H1 (cell line): Measurements from ENCODE around the gene CTNNA3. TPM values are rescaled to one million over a fixed set of nuclear protein-coding genes. Genes with fewer than 3 reads are reported as not detected.

Experiments
- CTCF ChIA-PET: fragments of 300-600 bp; sonication (Branson Sonifier 250); formaldehyde crosslinking; loops from one replicate; lab custom pipeline; 2021; ENCODE audit not compliant: partially characterized antibody; lab: Charles Lee
- POLR2A ChIA-PET: fragments of 300-600 bp; sonication (Branson Sonifier 250); formaldehyde crosslinking; loops from one replicate; lab custom pipeline; 2021; ENCODE audit warnings: inconsistent platforms; ENCODE audit not compliant: partially characterized antibody; lab: Charles Lee
- DNase-seq, 2 experiments: peaks; one replicate each; pipeline versions ENCODE4 v3.0.0 to v3.0.0-alpha.2; 2010 to 2022; ENCODE audit warnings: low spot score in 2 of 2, low read depth in 1 of 2, mixed read lengths in 1 of 2
- FAIRE-seq: peaks from 2 replicates; lab custom pipeline; 2011; peaks lifted over from hg19 to GRCh38; lab: Jason Lieb, UNC
- H2AFZ ChIP-seq: 2 replicates; pipeline ENCODE4 v1.8.1; 2012; ENCODE audit warnings: low read length, inconsistent platforms
- H2AK5ac ChIP-seq: 2 replicates; pipeline ENCODE4 v1.6.1; 2013; ENCODE audit warnings: low read depth, low read length
- H2BK120ac ChIP-seq: replicated peaks from 2 replicates; pipeline ENCODE3; 2013; ENCODE audit warnings: low read depth, low read length, inconsistent platforms
- H2BK12ac ChIP-seq: 2 replicates; pipeline ENCODE4 v1.6.1; 2013; ENCODE audit warnings: low read depth, low read length
- H2BK15ac ChIP-seq: 2 replicates; pipeline ENCODE4 v1.6.1; 2013; ENCODE audit warnings: low read length
- H2BK20ac ChIP-seq: 2 replicates; pipeline ENCODE4 v1.6.1; 2013; ENCODE audit warnings: low read length
- H2BK5ac ChIP-seq: 2 replicates; pipeline ENCODE4 v1.6.1; 2013; ENCODE audit warnings: low read depth, low read length
- H3K14ac ChIP-seq: 2 replicates; pipeline ENCODE4 v1.6.1; 2013; ENCODE audit warnings: inconsistent platforms; ENCODE audit not compliant: insufficient read length
- H3K18ac ChIP-seq: 2 replicates; pipeline ENCODE4 v1.6.1; 2013; ENCODE audit warnings: low read length; ENCODE audit errors: extremely low read depth
- H3K23ac ChIP-seq: 2 replicates; pipeline ENCODE4 v1.6.1; 2013; ENCODE audit warnings: inconsistent platforms; ENCODE audit not compliant: insufficient read length
- H3K23me2 ChIP-seq: 2 replicates; pipeline ENCODE4 v1.6.1; 2013; ENCODE audit warnings: low read depth, low read length
- H3K27ac ChIP-seq: 2 replicates; pipeline ENCODE4 v1.6.1; 2011; ENCODE audit warnings: low read depth, low read length, inconsistent platforms
- H3K27me3 ChIP-seq, 4 experiments: replicated peaks in 1 of 4; 1 replicate in 1 of 4; 2 replicates in 3 of 4; pipeline versions ENCODE4 v1.6.1 to v1.8.1; 2011 to 2013; ENCODE audit warnings: low read length in 3 of 4, mild to moderate bottlenecking in 3 of 4, inconsistent platforms in 2 of 4, mixed read lengths in 2 of 4, moderate library complexity in 1 of 4; ENCODE audit not compliant: control insufficient read depth in 3 of 4, insufficient read depth in 3 of 4; ENCODE audit errors: extremely low read depth in 1 of 4
- H3K36me3 ChIP-seq, 4 experiments: 2 replicates each; pipeline versions ENCODE4 v1.6.1 to v1.8.1; 2011 to 2013; ENCODE audit warnings: mild to moderate bottlenecking in 4 of 4, low read length in 3 of 4, moderate library complexity in 2 of 4, control low read depth in 1 of 4, inconsistent platforms in 1 of 4; ENCODE audit not compliant: insufficient read depth in 4 of 4, control insufficient read depth in 2 of 4
- H3K4ac ChIP-seq: replicated peaks from 2 replicates; pipeline ENCODE3; 2013; ENCODE audit warnings: low read length, low read depth, mixed read lengths, inconsistent platforms; ENCODE audit not compliant: insufficient read length
- H3K4me1 ChIP-seq, 4 experiments: replicated peaks in 1 of 4; 1 replicate in 1 of 4; 2 replicates in 3 of 4; pipeline versions ENCODE4 v1.6.1 to v1.8.1; 2011 to 2013; ENCODE audit warnings: low read length in 3 of 4, inconsistent platforms in 2 of 4, mixed read lengths in 1 of 4; ENCODE audit not compliant: insufficient read depth in 4 of 4, control insufficient read depth in 3 of 4
- H3K4me2 ChIP-seq, 2 experiments: 2 replicates each; pipeline versions ENCODE4 v1.6.1 to v1.8.1; 2011 to 2013; ENCODE audit warnings: low read depth in 2 of 2, low read length in 2 of 2, control low read depth in 1 of 2, inconsistent platforms in 1 of 2, mild to moderate bottlenecking in 1 of 2; ENCODE audit not compliant: insufficient read depth in 1 of 2
- H3K4me3 ChIP-seq, 4 experiments: fragments of 200-600, 300-600 bp in 1 of 4; sonication (generic), shearing (Covaris generic), sonication (Bioruptor Twin) in 1 of 4; 2 replicates each; pipeline versions ENCODE4 v1.5.1 to v1.8.1; 2011 to 2016; ENCODE audit warnings: low read length in 4 of 4, low read depth in 3 of 4, control low read depth in 2 of 4, inconsistent platforms in 2 of 4, mild to moderate bottlenecking in 2 of 4, mixed read lengths in 1 of 4, moderate library complexity in 1 of 4; ENCODE audit not compliant: insufficient read depth in 2 of 4; ENCODE audit errors: extremely low read depth in 1 of 4
- H3K56ac ChIP-seq: replicated peaks from 2 replicates; pipeline ENCODE3; 2013; ENCODE audit warnings: low read depth, mild to moderate bottlenecking, mixed read lengths, low read length, inconsistent platforms; ENCODE audit not compliant: insufficient read length
- H3K79me1 ChIP-seq: 2 replicates; pipeline ENCODE4 v1.6.1; 2013; ENCODE audit warnings: low read depth, low read length, control low read depth
- H3K79me2 ChIP-seq, 2 experiments: 2 replicates each; pipeline versions ENCODE4 v1.6.1 to v1.8.1; 2012 to 2013; ENCODE audit warnings: low read length in 2 of 2, mild to moderate bottlenecking in 2 of 2, inconsistent platforms in 1 of 2; ENCODE audit not compliant: insufficient read depth in 2 of 2, control insufficient read depth in 1 of 2
- H3K9ac ChIP-seq, 4 experiments: replicated peaks in 1 of 4; 1 replicate in 1 of 4; 2 replicates in 3 of 4; pipeline versions ENCODE4 v1.6.1 to v1.8.1; 2011 to 2013; ENCODE audit warnings: low read depth in 3 of 4, low read length in 3 of 4, control low read depth in 2 of 4, mild to moderate bottlenecking in 2 of 4, moderate library complexity in 2 of 4, inconsistent platforms in 1 of 4; ENCODE audit errors: extremely low read depth in 1 of 4
- H3K9me3 ChIP-seq, 2 experiments: 2 replicates each; pipeline versions ENCODE4 v1.6.1 to v1.8.1; 2012 to 2013; ENCODE audit warnings: mild to moderate bottlenecking in 2 of 2, moderate library complexity in 2 of 2, control low read depth in 1 of 2, inconsistent platforms in 1 of 2, low read depth in 1 of 2, low read length in 1 of 2, mixed read lengths in 1 of 2; ENCODE audit not compliant: insufficient read depth in 2 of 2
- H4K20me1 ChIP-seq, 2 experiments: replicated peaks in 1 of 2; 2 replicates each; pipeline versions ENCODE3 to v1.8.1; 2011 to 2013; ENCODE audit warnings: inconsistent platforms in 2 of 2, low read length in 2 of 2, mild to moderate bottlenecking in 1 of 2; ENCODE audit not compliant: insufficient read depth in 2 of 2, control insufficient read depth in 1 of 2
- H4K5ac ChIP-seq: 2 replicates; pipeline ENCODE4 v1.6.1; 2013; ENCODE audit warnings: low read length, low read depth, mixed read lengths, inconsistent platforms; ENCODE audit not compliant: insufficient read length
- H4K8ac ChIP-seq: 2 replicates; pipeline ENCODE4 v1.8.0; 2013; ENCODE audit warnings: mild to moderate bottlenecking, moderate library complexity, low read length, inconsistent platforms; ENCODE audit not compliant: insufficient read depth; ENCODE audit errors: extremely low read depth
- H4K91ac ChIP-seq: replicated peaks from 2 replicates; pipeline ENCODE3; 2013; ENCODE audit warnings: low read length, mixed read lengths, inconsistent platforms; ENCODE audit not compliant: insufficient read length
- WGBS, 2 experiments: shearing (Covaris generic) in 1 of 2; methylation state at CpG; one replicate each; pipeline versions ENCODE4 v1.1.6 to v1.1.7; 2013 to 2015; ENCODE audit warnings: low lambda C conversion rate in 2 of 2, mixed read lengths in 2 of 2, inconsistent platforms in 1 of 2, low coverage in 1 of 2, missing lambda C conversion rate in 1 of 2; ENCODE audit not compliant: insufficient replicate concordance in 2 of 2, insufficient coverage in 1 of 2, insufficient read length in 1 of 2; ENCODE audit errors: extremely low coverage in 1 of 2, missing lambda C conversion rate in 1 of 2; 5-methylcytosine and 5-hydroxymethylcytosine counted together
- polyA plus RNA-seq, 7 experiments: library from polyadenylated mRNA; depleted of rRNA in 3 of 7; stranded (reverse) in 5 of 7; unstranded in 2 of 7; fragments of >200 nt in 5 of 7; fragments of 200-250 nt in 2 of 7; gene quantifications; 1 replicate in 5 of 7; 2 replicates in 1 of 7; 4 replicates in 1 of 7; pipeline versions ENCODE4 v1.2.1 to v1.2.3, GENCODE V29; 2011 to 2013; ENCODE audit warnings: missing spikeins in 2 of 7, mixed read lengths in 2 of 7
- total RNA-seq: library from RNA; stranded (reverse); fragmentation: NEBNext Ultra II Directional; extraction: Animal tissue kit (Norgen Biotek cat#: 25700); gene quantifications from 2 replicates; pipeline ENCODE4 v1.2.1, GENCODE V29; 2021

Gene CTNNA3
- total and polyA plus RNA-seq, 2 of the 8 experiments (the other 6 are each of a cell fraction or from before 2014, with no cell fraction given) = 1.3 to 1.5 TPM

DNA sequence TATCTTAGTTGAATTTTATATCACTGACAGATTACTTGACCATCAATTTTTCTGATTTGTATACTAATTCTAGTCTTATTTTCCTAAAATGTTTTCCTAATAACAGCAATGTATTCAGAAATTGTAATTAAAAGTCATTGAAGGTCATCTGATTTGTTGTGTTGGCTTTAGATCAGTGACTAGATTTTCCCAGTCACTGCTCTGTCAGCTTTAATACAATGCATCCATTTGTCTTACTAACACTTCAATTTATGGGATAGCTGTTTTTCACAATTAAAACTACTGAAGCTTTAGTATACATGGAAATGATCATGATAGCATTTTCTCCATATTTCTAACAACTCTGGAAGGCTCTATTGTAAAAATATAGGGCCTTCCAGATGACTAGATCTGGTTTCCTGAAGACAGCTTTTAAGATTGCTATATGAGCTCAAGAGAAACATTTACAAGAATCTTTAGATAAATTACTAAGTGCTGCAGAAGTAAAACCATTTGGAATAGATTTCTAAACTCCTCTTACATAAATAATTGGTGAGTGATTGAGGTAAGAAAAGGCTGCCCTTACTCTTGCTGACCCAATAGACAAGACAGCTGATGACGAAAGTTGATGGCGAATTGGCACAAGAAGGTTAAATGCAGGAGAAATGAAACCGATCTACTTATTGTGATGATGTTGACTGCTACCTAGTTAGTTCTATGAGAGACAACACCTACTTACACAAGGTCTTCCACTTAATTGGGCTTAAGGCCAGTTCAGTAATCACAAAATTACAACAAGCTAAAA is 696.0 kb downstream of the CTNNA3 start:
- Histone ChIP-seq H3K4ac (no peak overlapping the region), H4K91ac (no peak overlapping the region), H3K36me3 (no peaks in the 10 kb centered on the region), H3K14ac (no peak overlapping the region), H4K8ac (no peak overlapping the region), H2AK5ac (no peak overlapping the region), H3K56ac (no peak overlapping the region), H3K18ac (no peak overlapping the region), H2BK5ac (no peak overlapping the region), H3K79me1 (no peaks in the 10 kb centered on the region), H3K4me1 (no peaks in the 10 kb centered on the region), H3K79me2 (no peaks in the 10 kb centered on the region), H2BK12ac (no peak overlapping the region), H3K23ac (no peak overlapping the region), H3K4me3 (no peak overlapping the region), H3K4me2 (no peak overlapping the region), H3K9ac (no peak overlapping the region), H2AFZ (no peak overlapping the region), H2BK20ac (no peak overlapping the region), H3K9me3 (no peaks in the 10 kb centered on the region), H3K27ac (no peak overlapping the region), H4K5ac (no peak overlapping the region), H3K27me3 (no peaks in the 10 kb centered on the region), H3K23me2 (no peaks in the 10 kb centered on the region), H2BK15ac (no peak overlapping the region), H2BK120ac (no peak overlapping the region), H4K20me1 (no peaks in the 10 kb centered on the region)
- ChIA-PET CTCF (no interaction called here), POLR2A (no interaction called here)
- DNase-seq (no peak), FAIRE-seq (no peak)
- WGBS, 2 experiments = 89% methylated on average over 3 of the region's 3 CpGs; no CpG with 5 or more reads in 1 of the 2 experiments
